IPS-NIHi11 (cell line): ENCODE results near the gene TRAP1.
"Not testable (repeated sequence)": the region's sequence is repeated elsewhere in the genome, so short reads cannot be mapped to it uniquely, and the experiment has no call there.

Experiments used
- DNase-seq: peaks from one replicate; pipeline ENCODE4 v3.0.0; 2012; ENCODE audit warnings: mixed read lengths, low spot score

Gene TRAP1

DNA sequence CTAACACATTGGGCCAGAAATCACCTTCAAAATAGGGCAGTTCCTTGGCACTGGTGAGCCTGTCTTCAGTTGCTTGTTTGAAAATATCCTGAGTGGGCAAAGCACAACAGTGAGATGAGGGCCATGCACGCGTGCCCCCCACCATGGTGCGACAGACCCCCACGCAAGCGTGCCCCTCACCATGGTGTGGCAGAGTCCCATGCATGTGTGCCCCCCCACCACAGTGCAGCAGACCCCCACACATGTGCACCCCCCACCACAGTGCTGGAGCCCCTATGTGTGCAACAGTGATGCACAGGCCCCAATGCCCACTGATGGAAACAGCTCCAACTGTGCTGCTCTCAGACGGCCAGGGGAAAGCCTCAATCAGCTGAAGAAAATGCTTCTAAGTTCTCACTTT, 18.8 kb upstream of the TRAP1 start:
- DNase-seq = no peak

DNA sequence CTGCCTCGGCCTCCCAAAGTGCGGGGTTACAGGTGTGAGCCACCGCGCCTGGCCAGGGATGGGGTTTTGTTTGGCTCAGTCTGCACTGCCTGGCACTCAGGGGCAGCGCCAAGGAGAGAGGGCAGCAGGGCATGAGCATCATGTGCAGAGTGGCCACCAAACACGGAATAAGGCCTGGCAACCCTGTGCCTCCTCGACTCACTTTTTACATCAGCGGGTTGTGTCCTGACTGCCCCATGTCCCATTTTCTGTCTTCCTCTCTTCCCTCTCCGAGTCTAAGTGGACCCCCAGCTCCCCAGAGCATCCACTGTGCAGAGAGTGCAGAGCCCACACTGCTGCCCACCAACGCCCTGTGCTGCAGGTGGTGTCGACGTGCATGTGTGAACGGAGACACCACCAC, 18.2 kb upstream of the TRAP1 start:
- no peak for DNase-seq

- no peak for DNase-seq
Measured at GRCh38 chr16:3734758-3735221, 17.5 kb upstream of the TRAP1 start.

GRCh38 chr16:3734084-3734757, 16.9 kb upstream of the TRAP1 start:
- no peak for DNase-seq

GRCh38 chr16:3732171-3732570, 14.8 kb upstream of the TRAP1 start:
- no peak for DNase-seq

DNA sequence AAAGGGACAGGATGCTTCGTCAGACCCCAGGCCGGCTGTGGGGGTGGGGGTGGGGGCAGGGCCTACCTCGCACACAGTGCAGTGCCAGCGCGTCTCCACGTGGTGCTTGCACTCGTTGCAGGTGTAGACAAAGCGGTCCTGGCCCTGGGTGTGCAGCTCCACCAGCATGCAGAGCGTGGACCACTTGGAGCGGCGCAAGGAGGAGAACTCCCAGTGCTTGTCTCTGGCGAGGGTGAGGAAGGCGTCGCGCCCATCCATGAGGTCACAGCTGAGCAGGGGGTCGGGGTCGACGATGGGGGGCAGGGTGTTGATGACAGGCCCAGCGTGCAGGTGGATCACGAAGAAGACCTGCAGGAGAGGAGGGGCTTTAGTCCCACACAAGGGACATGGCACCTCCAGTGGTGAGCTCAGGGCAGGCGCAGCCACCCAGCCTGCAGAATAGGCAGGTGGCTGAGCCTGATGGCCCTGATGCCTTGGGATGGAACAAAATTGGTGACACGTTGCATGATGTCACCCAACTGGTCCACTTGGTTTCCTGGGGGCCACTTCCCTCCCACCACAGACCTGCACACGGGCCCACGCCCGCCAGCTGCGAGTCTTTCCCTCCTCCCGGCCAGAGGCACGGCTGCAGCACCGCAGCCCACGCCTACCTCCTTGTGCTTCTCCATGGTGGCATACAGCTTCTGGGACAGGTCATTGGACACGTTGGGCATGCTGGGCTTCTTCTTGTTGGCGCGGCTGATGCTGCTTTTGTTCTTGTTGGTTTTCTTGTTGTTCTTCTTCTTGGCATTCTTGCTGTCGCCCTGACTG, 14.0 kb upstream of the TRAP1 start:
- no peak for DNase-seq

DNA sequence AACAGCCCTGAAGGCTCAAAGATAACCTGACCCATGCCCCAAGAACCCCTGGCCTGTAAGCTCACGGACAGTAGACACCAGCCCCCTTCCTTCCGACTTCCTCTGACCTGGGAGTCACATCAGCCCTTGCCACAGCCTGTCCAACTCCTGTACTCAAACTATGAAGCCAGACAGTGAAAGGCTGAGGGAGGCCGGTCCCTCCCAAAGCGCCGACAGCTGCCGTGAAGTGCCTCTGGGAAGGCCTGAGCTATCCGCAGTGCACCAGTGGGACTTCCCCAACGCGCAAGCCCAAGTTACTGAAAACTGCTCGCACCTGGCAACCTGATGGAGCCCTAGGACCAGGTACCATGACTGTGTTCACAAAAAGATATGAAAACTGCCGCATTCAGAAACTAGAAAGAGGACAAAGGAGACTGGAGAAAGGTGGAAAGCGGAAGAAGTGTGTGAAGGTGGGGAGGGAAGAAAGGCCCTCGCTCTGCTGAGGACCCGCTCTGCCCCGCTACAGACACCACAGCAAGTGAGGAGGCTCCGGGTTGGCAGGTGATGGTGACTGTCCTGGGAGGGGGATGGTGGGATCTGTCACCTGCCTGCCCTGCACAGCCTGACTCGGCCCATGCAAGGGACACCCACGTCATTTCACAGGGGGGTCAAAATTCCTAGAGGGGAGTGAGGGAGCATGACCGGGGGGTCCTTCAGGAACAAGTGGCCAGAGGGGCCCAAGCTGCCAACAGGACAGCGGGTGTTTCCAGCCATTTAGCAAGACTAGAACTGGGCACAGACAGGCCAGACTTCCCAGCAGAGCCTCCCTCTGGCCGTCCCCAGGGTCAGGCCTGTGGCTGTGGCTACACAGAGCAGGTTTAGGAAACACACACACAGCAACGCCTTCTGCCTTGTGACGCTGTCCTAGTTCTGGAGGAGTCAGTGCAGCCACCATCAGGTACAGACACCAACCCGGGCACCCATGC, 13.1 kb upstream of the TRAP1 start:
- no peak for DNase-seq

GRCh38 chr16:3729161-3730112, 12.1 kb upstream of the TRAP1 start:
- DNase-seq = no peak

GRCh38 chr16:3728424-3729160, 11.3 kb upstream of the TRAP1 start:
- DNase-seq = no peak

DNA sequence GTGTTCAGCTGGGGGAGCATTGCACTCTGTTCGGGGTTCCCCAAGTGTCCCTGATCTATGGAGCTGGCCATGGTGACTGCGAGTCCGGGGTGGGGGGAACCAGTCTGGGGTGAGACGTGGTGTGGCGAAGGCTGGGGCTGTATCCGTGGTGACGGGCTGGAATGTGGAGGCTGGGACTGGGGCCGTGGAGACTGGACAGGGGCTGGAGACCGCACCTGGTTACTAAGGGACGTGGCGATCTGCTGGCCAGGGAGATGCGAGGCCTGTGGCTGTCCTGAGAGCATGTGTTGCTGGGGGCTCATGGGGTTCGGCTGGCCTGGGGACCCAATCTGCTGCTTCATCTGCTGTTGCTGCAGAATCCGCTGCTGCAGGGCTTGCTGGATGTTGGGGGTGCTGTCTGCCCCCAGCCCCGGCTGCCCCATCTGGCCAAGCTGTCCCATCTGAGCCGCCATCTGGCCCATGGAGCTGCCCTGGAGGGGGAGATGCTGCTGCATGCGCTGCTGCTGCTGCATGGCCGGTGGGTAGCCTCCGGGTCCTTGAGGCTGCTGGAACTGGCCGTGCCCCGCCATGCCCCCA, 10.6 kb upstream of the TRAP1 start:
- no peak for DNase-seq

DNA sequence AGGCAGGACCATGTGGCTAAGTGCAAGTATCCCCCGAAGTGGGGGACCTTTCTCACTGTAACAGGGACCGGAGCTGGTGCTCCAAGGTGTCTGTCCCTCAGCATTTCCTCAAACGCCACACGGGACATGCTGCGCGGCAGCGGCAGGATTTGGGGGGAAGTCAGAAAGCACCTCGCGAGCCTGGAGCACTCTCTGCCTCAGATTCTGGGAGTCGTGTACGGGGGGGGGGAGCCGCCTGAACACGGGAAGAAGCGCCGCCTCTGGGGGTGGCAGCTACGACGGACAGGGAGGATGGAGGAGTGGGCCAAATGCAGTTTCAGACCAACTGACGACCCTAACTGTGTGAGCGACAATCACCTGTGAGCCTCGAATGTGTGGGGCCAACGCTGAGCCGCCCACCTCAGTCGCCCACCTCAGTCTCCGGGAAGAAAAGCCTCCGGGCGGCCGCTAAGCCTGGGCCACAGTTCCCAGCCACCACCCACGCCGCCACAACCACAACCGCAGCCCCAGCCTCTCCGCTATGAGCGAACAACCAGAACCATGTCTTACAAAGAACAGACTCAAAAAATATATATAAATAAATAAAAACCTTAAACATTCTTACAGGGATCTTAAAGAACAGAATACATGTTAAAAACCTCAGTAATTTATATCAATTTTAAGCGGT, 8.8 kb upstream of the TRAP1 start:
- no peak for DNase-seq

GRCh38 chr16:3725276-3725675, 8.0 kb upstream of the TRAP1 start:
- no peak for DNase-seq

DNA sequence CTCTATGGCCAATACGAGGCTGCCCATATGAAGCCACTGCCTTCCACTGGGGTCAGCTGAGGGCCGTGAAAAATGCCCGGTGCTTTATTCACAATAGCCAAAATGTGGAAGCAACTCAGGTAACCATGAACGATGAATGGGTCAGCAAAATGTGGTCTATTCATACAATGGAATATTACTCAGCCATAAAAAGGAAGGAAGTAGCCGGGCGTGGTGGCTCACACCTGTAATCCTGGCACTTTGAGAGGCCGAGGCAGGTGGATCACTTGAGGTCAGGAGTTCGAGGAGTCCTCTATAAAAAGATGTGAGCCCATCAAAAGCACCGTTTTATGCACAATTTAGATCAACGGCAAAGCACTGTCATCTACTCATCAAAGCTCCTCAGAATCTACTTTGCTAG, 5.2 kb upstream of the TRAP1 start:
- no peak for DNase-seq

- DNase-seq = no peak
Measured at GRCh38 chr16:3720418-3720817, 3.1 kb upstream of the TRAP1 start.

DNA sequence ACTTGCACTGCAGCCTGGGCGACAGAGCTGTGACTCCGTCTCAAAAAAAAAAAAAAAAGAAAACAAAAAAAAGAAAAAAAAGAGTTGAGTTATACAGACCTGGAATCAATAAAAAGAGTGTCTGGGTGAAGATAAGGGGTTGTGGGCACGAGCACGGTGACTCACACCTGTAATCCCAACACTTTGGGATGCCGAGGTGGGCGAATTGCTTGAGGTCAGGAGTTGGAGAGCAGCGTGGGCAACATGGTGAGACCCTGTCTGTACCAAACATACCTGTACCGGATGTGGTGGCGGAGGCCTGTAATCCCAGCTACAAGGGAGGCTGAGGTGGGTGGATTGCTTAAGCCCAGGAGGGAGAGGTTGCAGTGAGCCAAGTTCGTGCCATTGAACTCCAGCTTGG, 1.3 kb upstream of the TRAP1 start:
- DNase-seq = no peak

GRCh38 chr16:3718019-3718391, 681 bp upstream of the TRAP1 start:
- no peak for DNase-seq

DNA sequence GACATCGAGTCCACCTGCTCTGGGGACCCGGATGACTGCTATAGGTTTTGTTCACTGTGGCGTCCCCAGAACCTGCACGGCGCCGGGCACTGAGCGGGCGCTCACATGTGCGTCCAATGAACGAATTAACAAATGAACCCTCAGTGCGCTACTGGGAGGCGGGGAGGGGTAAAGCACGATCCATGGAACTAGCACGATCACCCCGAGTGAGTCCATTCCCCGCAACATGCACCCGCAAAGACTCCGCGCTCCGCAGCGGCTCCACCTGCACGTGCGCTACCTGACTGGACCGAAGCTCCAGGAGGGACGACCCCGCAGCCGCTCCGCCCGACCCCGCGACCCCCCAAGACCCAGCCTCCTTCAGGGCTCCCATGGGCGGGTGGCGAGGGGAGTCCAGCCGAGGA, 491 bp downstream of the TRAP1 start:
- peak; percentile 47 for DNase-seq

DNA sequence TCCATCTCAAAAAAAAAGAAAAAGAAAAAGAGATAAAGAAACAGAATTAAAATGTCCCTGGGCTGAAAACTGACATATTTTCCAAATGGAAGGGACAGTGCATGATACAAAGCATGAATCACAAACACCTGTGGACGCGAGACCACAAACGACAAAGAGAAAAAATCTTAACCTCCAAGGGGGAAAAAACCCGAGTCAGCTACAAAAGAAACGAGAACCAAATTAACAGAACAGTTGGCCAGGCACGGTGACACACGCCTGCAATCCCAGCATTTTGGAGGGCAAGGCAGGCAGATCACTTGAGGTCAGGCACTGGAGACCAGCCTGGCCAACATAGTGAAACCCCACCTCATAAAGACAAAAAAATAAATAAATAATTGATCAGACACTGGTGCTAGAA, 1.9 kb downstream of the TRAP1 start:
- DNase-seq = no peak

DNA sequence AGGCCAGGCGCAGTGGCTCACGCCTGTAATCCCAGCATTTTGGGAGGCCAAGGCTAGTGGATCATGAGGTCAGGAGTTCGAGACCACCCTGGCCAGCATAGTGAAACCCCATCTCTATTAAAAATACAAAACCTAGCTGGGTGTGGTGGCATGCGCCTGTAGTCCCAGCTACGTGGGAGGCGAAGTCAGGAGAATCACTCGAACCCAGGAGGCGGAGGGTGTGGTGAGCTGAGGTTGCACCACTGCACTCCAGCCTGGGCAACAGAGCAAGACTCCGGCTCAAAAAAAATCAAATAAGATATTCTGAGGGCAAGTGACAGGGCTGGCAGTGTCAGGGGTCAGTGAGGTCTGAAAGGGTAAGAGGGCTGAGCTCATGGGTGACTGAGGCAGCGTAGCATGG, 2.9 kb downstream of the TRAP1 start:
- not testable (repeated sequence) for DNase-seq
